Keratinocyte (primary cell): Measurements from ENCODE around the gene C9orf85. TPM values are rescaled to one million over a fixed set of nuclear protein-coding genes. Genes with fewer than 3 reads are reported as not detected.

Experiments
- DNase-seq: peaks from one replicate; pipeline ENCODE4 v3.0.0-alpha.2; 2011; ENCODE audit warnings: low read depth, missing footprints, low spot score
- FAIRE-seq: peaks from 2 replicates; lab custom pipeline; 2011; peaks lifted over from hg19 to GRCh38; lab: Jason Lieb, UNC
- H2AFZ ChIP-seq: 2 replicates; pipeline ENCODE4 v1.6.0; 2012; ENCODE audit warnings: low read length, control low read depth, inconsistent platforms; ENCODE audit not compliant: control insufficient read depth
- H3K27ac ChIP-seq: 2 replicates; pipeline ENCODE4 v1.5.1; 2011; ENCODE audit warnings: low read length; ENCODE audit not compliant: control insufficient read depth, insufficient read depth
- H3K27me3 ChIP-seq: 3 replicates; pipeline ENCODE4 v1.6.0; 2011; ENCODE audit warnings: low read length; ENCODE audit not compliant: control insufficient read depth, insufficient read depth; ENCODE audit errors: extremely low read depth
- H3K36me3 ChIP-seq, 2 experiments: 2 replicates in 1 of 2; 3 replicates in 1 of 2; pipeline ENCODE4 v1.5.1; 2011; ENCODE audit warnings: low read length in 2 of 2, mild to moderate bottlenecking in 1 of 2; ENCODE audit not compliant: control insufficient read depth in 2 of 2, insufficient read depth in 2 of 2; ENCODE audit errors: extremely low read depth in 1 of 2
- H3K4me1 ChIP-seq: 3 replicates; pipeline ENCODE4 v1.5.1; 2011; ENCODE audit warnings: low read length; ENCODE audit not compliant: control insufficient read depth, insufficient read depth; ENCODE audit errors: extremely low read depth
- H3K4me2 ChIP-seq: 3 replicates; pipeline ENCODE4 v1.6.0; 2011; ENCODE audit warnings: low read depth, low read length; ENCODE audit not compliant: control insufficient read depth, insufficient read depth; ENCODE audit errors: extremely low read depth
- H3K4me3 ChIP-seq, 3 experiments: fragments of 200-600 bp in 1 of 3; sonication (generic) in 1 of 3; 2 replicates in 2 of 3; 3 replicates in 1 of 3; pipeline ENCODE4 v1.5.1; 2011 to 2016; ENCODE audit warnings: low read length in 3 of 3, mild to moderate bottlenecking in 3 of 3, control low read depth in 2 of 3, inconsistent platforms in 1 of 3, low read depth in 1 of 3, mixed read lengths in 1 of 3, mixed run types in 1 of 3, moderate library complexity in 1 of 3; ENCODE audit not compliant: control insufficient read depth in 2 of 3, insufficient read depth in 2 of 3; ENCODE audit errors: extremely low read depth in 1 of 3
- H3K79me2 ChIP-seq: 2 replicates; pipeline ENCODE4 v1.6.0; 2012; ENCODE audit warnings: low read length; ENCODE audit not compliant: control insufficient read depth, insufficient read depth
- H3K9ac ChIP-seq: 3 replicates; pipeline ENCODE4 v1.6.0; 2011; ENCODE audit warnings: low read length; ENCODE audit not compliant: control insufficient read depth, insufficient read depth; ENCODE audit errors: extremely low read depth
- H3K9me1 ChIP-seq: 3 replicates; pipeline ENCODE4 v1.6.0; 2011; ENCODE audit warnings: low read length; ENCODE audit not compliant: control insufficient read depth, insufficient read depth; ENCODE audit errors: extremely low read depth
- H3K9me3 ChIP-seq: 2 replicates; pipeline ENCODE4 v1.5.1; 2012; ENCODE audit warnings: low read depth, low read length; ENCODE audit not compliant: control insufficient read depth
- H4K20me1 ChIP-seq: 3 replicates; pipeline ENCODE4 v1.6.0; 2011; ENCODE audit warnings: low read length; ENCODE audit not compliant: control insufficient read depth, insufficient read depth; ENCODE audit errors: extremely low read depth
- EZH2 ChIP-seq: IDR thresholded peaks from one replicate; pipeline ENCODE4 v1.6.1; 2012; ENCODE audit warnings: inconsistent platforms, mild to moderate bottlenecking, low read length, moderate library complexity
- dilution Hi-C: fragments of 300-500 bp; cut with MboI; formaldehyde crosslinking; loops from one replicate; pipeline ENCODE4 v1.7.0; 2020; ENCODE audit warnings: low sequenced_read_pairs; ENCODE audit not compliant: extremely low pct_ligation_motif_present
- polyA plus RNA-seq, 5 experiments: library from polyadenylated mRNA; depleted of rRNA in 3 of 5; stranded (reverse) in 3 of 5; stranded (forward) in 1 of 5; unstranded in 1 of 5; fragments of >200 nt; gene quantifications; 1 replicate in 1 of 5; 2 replicates in 3 of 5; 3 replicates in 1 of 5; pipeline versions ENCODE4 v1.2.1 to v1.2.3, GENCODE V29; 2011 to 2012; ENCODE audit warnings: missing spikeins in 2 of 5, low read depth in 1 of 5, low replicate concordance in 1 of 5
- TF ChIP-seq, protein P1 (sequence below), 3 experiments: IDR thresholded peaks in 1 of 3; conservative IDR thresholded peaks in 1 of 3; optimal IDR thresholded peaks in 1 of 3; 2 replicates in 2 of 3; 3 replicates in 1 of 3; pipeline versions ENCODE3 to v1.5.1; 2011; ENCODE audit warnings: low read length in 3 of 3, mild to moderate bottlenecking in 3 of 3, moderate library complexity in 2 of 3, control low read depth in 1 of 3, inconsistent platforms in 1 of 3; ENCODE audit not compliant: insufficient read depth in 2 of 3; ENCODE audit errors: extremely low read depth in 1 of 3

C9orf85 gene
- polyA plus RNA-seq, 1 donor (not counting 4 experiments of a cell fraction or from before 2014, with no cell fraction given): 18.2 TPM

DNA sequence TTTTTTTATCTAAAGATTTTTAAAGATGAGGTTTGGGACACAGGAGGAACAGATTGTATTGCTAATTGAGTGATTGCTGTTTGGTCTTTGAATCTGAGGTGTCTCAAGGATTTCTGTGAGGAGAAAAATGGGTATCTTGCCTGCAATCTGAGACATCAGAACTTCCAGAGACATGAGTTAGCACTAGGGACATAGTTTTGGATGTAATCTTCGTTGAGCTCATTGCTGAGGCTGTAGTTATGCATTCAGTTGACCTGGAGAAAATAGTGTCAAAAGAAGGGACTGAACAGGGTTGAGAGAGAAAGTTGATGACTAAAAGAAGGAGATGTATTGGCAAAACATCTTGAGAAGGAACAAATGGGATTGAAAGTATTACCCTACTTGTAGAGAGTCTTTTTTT, 24.6 kb downstream of the C9orf85 start:
- no peaks in the 10 kb centered on the region for H3K9me1 ChIP-seq
- H3K79me2 ChIP-seq: peaks cover 33% of the 10 kb centered on the region
- peaks cover 21% of the 10 kb centered on the region for H3K4me1 ChIP-seq
- FAIRE-seq: peak; percentile 17
- no peaks in the 10 kb centered on the region for H3K36me3 ChIP-seq
- H4K20me1 ChIP-seq: no peaks in the 10 kb centered on the region
- no peak overlapping the region for H2AFZ ChIP-seq
- DNase-seq: no peak
- dilution Hi-C loops: no loop called here
- H3K27ac ChIP-seq: peak overlapping the region; percentile 71
- H3K4me2 ChIP-seq: peak overlapping the region; percentile 50
- no peaks in the 10 kb centered on the region for H3K27me3 ChIP-seq
- H3K4me3 ChIP-seq: no peak overlapping the region
- no peak for TF ChIP-seq EZH2
- TF ChIP-seq, protein P1, sequence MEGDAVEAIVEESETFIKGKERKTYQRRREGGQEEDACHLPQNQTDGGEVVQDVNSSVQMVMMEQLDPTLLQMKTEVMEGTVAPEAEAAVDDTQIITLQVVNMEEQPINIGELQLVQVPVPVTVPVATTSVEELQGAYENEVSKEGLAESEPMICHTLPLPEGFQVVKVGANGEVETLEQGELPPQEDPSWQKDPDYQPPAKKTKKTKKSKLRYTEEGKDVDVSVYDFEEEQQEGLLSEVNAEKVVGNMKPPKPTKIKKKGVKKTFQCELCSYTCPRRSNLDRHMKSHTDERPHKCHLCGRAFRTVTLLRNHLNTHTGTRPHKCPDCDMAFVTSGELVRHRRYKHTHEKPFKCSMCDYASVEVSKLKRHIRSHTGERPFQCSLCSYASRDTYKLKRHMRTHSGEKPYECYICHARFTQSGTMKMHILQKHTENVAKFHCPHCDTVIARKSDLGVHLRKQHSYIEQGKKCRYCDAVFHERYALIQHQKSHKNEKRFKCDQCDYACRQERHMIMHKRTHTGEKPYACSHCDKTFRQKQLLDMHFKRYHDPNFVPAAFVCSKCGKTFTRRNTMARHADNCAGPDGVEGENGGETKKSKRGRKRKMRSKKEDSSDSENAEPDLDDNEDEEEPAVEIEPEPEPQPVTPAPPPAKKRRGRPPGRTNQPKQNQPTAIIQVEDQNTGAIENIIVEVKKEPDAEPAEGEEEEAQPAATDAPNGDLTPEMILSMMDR (optimal IDR thresholded peaks at IDR 0.05 in 1 of 3, IDR thresholded peaks at IDR 0.05 in 1 of 3, conservative IDR thresholded peaks at IDR 0.05 in 1 of 3; ENCODE audit: extremely low read depth in 1 of 3, insufficient read depth in 2 of 3, low read length in 3 of 3): no peak
- H3K9me3 ChIP-seq: no peaks in the 10 kb centered on the region
- H3K9ac ChIP-seq: peak overlapping the region; percentile 15

DNA sequence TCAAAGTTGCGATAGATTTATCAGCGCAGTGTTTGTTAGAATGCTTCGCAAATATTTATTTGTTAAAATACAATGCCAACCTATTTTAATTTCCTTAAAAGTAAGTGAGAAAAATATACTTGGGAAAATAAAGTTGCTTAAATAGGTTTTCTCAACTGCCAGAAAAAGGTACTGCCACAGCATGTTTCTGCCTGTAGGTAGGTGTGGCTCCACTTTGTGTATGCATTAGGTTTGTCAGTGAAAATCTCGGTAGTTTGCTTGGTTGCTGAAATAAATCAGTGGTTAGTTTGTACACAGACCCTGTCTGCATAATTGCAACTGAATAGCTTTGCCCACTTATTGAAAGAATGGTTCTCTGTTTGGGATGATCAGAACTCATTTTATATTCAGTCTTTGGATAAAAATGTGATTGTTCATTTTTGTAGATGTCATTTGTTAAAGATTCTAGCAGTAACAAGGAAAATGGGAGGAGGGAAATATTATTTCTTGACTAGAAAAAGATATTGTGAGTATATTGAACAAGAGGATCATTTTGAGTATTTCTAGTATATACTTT, 25.7 kb downstream of the C9orf85 start:
- Histone ChIP-seq H3K36me3 (no peaks in the 10 kb centered on the region), H3K27me3 (no peaks in the 10 kb centered on the region), H3K4me2 (peak overlapping the region; percentile 94), H3K4me3 (peak overlapping the region in 2 of 3 experiments; percentile 9 to 61), H3K9me1 (no peaks in the 10 kb centered on the region), H3K9ac (peak overlapping the region; percentile 56), H4K20me1 (no peaks in the 10 kb centered on the region), H3K27ac (peak overlapping the region; percentile 71), H2AFZ (no peak overlapping the region), H3K4me1 (peaks cover 32% of the 10 kb centered on the region), H3K9me3 (no peaks in the 10 kb centered on the region), H3K79me2 (peaks cover 35% of the 10 kb centered on the region)
- FAIRE-seq: peak; percentile 79
- DNase-seq: no peak
- dilution Hi-C loops: no loop called here
- no peak for TF ChIP-seq EZH2
- TF ChIP-seq, protein P1 (optimal IDR thresholded peaks at IDR 0.05 in 1 of 3, IDR thresholded peaks at IDR 0.05 in 1 of 3, conservative IDR thresholded peaks at IDR 0.05 in 1 of 3; ENCODE audit: extremely low read depth in 1 of 3, insufficient read depth in 2 of 3, low read length in 3 of 3): no peak
